ENCODE results near the gene MYO15B.

DNA sequence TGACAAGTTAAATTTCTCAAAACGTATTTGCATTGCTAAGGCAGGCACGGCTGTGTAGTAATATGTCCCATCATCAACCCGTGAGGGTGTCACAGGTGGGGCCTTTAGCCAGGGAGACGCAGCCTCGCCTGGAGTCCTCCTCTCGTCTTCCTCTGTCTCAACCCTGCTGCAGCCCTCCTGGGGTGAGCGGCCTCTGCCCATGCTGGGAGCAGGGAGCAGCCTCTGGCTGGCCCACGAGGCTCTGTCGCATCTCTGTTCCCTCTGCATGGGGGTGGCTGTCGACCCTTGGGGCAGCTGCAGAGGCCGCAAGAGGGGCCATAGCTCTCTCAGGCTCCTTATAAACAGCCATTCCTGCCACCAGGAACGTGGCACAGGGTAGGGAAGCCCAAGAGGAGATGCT lies 44.8 kb downstream of the MYO15B start:
- TF ChIP-seq, protein P1, sequence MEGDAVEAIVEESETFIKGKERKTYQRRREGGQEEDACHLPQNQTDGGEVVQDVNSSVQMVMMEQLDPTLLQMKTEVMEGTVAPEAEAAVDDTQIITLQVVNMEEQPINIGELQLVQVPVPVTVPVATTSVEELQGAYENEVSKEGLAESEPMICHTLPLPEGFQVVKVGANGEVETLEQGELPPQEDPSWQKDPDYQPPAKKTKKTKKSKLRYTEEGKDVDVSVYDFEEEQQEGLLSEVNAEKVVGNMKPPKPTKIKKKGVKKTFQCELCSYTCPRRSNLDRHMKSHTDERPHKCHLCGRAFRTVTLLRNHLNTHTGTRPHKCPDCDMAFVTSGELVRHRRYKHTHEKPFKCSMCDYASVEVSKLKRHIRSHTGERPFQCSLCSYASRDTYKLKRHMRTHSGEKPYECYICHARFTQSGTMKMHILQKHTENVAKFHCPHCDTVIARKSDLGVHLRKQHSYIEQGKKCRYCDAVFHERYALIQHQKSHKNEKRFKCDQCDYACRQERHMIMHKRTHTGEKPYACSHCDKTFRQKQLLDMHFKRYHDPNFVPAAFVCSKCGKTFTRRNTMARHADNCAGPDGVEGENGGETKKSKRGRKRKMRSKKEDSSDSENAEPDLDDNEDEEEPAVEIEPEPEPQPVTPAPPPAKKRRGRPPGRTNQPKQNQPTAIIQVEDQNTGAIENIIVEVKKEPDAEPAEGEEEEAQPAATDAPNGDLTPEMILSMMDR (IDR thresholded peaks at IDR 0.05): no peak
- no peak for TF ChIP-seq POLR2A (IDR thresholded peaks at IDR 0.05)
